Measurements from ENCODE around the gene MORN1. TPM values are rescaled to one million over a fixed set of nuclear protein-coding genes. Genes with fewer than 3 reads are reported as not detected.
A peak's percentile ranks its signal among the peaks of the same experiment; 100 is the strongest.

The MORN1 gene
- total RNA-seq, 6 experiments from 2014 or later = 5.3 to 8.9 (median 6.9) TPM

GRCh38 chr1:2415801-2416208, 24.5 kb upstream of the MORN1 start:
- H3K4me3 Mint-ChIP-seq = no peak overlapping the region
- H3K4me1 Mint-ChIP-seq (ENCODE audit: low read depth) = peaks cover 10% of the 10 kb centered on the region
- H3K36me3 Mint-ChIP-seq (ENCODE audit: low read depth) = no peaks in the 10 kb centered on the region
- H3K27me3 Mint-ChIP-seq (ENCODE audit: insufficient read depth) = peaks cover 11% of the 10 kb centered on the region
- no peak for TF ChIP-seq CTCF (IDR thresholded peaks at IDR 0.05)
- no peaks in the 10 kb centered on the region for H3K9me3 Mint-ChIP-seq
- H3K27ac Mint-ChIP-seq = no peak overlapping the region
- DNase-seq = no peak

GRCh38 chr1:2415337-2415736, 24.0 kb upstream of the MORN1 start:
- Mint-ChIP-seq H3K9me3 (no peaks in the 10 kb centered on the region), H3K4me1 (ENCODE audit: low read depth) (peaks cover 12% of the 10 kb centered on the region), H3K27me3 (ENCODE audit: insufficient read depth) (peaks cover 11% of the 10 kb centered on the region), H3K27ac (no peak overlapping the region), H3K4me3 (no peak overlapping the region), H3K36me3 (ENCODE audit: low read depth) (no peaks in the 10 kb centered on the region)
- no peak for TF ChIP-seq CTCF (IDR thresholded peaks at IDR 0.05)
- no peak for DNase-seq

GRCh38 chr1:2414297-2414958, 23.1 kb upstream of the MORN1 start:
- Mint-ChIP-seq H3K4me3 (peak overlapping the region; percentile 79), H3K27ac (peak overlapping the region; percentile 71), H3K4me1 (ENCODE audit: low read depth) (peaks cover 12% of the 10 kb centered on the region), H3K9me3 (no peaks in the 10 kb centered on the region), H3K27me3 (ENCODE audit: insufficient read depth) (peaks cover 11% of the 10 kb centered on the region), H3K36me3 (ENCODE audit: low read depth) (no peaks in the 10 kb centered on the region)
- DNase-seq = peak; percentile 51
- TF ChIP-seq CTCF (IDR thresholded peaks at IDR 0.05) = peak; percentile 94

GRCh38 chr1:2413495-2414296, 22.3 kb upstream of the MORN1 start:
- H3K36me3 Mint-ChIP-seq (ENCODE audit: low read depth) = no peaks in the 10 kb centered on the region; the same call in 1 of the 2 replicates
- peak overlapping the region; percentile 79 for H3K4me3 Mint-ChIP-seq
- peak overlapping the region; percentile 71 for H3K27ac Mint-ChIP-seq
- DNase-seq = no peak
- TF ChIP-seq CTCF (IDR thresholded peaks at IDR 0.05) = no peak
- no peaks in the 10 kb centered on the region for H3K9me3 Mint-ChIP-seq
- peaks cover 12% of the 10 kb centered on the region for H3K4me1 Mint-ChIP-seq (ENCODE audit: low read depth)
- H3K27me3 Mint-ChIP-seq (ENCODE audit: insufficient read depth) = peaks cover 8% of the 10 kb centered on the region

- Mint-ChIP-seq H3K4me1 (ENCODE audit: low read depth) (peaks cover 12% of the 10 kb centered on the region), H3K27ac (no peak overlapping the region; the same call in 1 of the 2 replicates), H3K9me3 (no peaks in the 10 kb centered on the region), H3K27me3 (ENCODE audit: insufficient read depth) (peaks cover 2% of the 10 kb centered on the region), H3K4me3 (peak overlapping the region; percentile 70), H3K36me3 (ENCODE audit: low read depth) (no peaks in the 10 kb centered on the region; the same call in 1 of the 2 replicates)
- TF ChIP-seq CTCF (IDR thresholded peaks at IDR 0.05) = 0 out of 2 replicates have a peak, but pooled peaks have one; percentile 8
- no peak for DNase-seq
These were observed 21.6 kb upstream of the MORN1 start for GRCh38 chr1:2412773-2413494.
